Measurements from ENCODE around the gene ELK1. TPM values are rescaled to one million over a fixed set of nuclear protein-coding genes. Genes with fewer than 3 reads are reported as not detected.
A peak's percentile ranks its signal among the peaks of the same experiment; 100 is the strongest.

Gene ELK1
- total RNA-seq, 2 experiments from 2014 or later, result 67.6 to 73.2 TPM

DNA sequence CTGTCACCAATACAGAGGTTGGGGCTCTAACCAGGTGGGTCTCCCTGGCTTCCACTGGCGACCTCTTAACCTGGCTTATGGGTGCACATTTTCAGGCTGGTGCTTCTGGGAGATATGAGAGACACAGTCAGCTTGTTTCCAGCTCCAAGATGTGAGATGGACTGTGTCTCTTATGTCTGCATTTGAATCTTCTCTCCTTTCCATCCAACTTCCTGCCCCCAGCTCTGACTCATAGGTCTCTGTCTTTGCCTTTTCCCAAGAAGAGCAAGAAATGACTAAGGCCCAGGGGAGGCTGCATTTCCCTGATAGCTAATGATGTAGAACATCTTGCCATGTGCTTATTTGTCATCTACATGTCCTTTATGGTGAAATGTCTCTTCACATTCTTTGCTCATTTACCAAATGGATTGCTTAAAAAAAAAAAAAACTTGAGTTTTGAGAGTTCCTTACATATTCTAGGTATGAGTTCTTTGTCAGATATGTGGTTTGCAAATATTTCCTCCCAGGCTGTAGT is 11.8 kb upstream of the ELK1 start:
- peak; percentile 21 for ATAC-seq
- CTCF ChIA-PET, result interaction anchor here (0.7 to 1.2 kb wide), 2 partner anchors 18 to 37 kb away, joined by 4 read pairs; no protein-coding TSS in a partner anchor
- Mint-ChIP-seq H3K36me3 (ENCODE audit: low read depth) (peaks cover 14% of the 10 kb centered on the region), H3K27ac (peak overlapping the region; percentile 96), H3K4me1 (ENCODE audit: low read depth) (peaks cover 29% of the 10 kb centered on the region), H3K9me3 (peaks cover 3% of the 10 kb centered on the region), H3K27me3 (no peaks in the 10 kb centered on the region), H3K4me3 (peak overlapping the region; percentile 12)
- POLR2A ChIA-PET, result interaction anchor here (2.6 kb wide), 1 partner anchor 13 kb away, joined by 6 read pairs; no protein-coding TSS in a partner anchor
- DNase-seq, result peak; percentile 73
- intact Hi-C loops (cut with micrococcal nuclease), result no loop called here
- TF ChIP-seq CTCF (IDR thresholded peaks at IDR 0.05), result no peak

DNA sequence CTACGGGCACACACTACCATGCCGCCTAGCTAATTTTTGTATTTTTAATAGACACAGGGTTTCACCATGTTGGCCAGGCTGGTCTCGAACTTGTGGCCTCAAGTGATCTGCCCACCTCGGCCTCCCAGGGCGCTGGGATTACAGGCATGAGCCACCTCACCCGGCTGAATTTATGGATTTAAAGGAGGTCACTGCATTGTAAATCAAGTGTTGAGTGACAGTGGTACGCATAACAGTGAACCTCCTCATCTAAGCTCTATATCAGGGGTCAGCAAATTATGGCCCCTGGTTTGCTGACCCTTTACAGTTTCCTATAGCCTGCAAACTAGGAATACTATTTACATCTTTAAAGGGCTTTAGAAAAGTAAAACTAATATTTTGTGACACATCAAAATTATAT is 11.2 kb upstream of the ELK1 start:
- ChIA-PET CTCF (no interaction called here), POLR2A (interaction anchor here (0.6 to 2.6 kb wide), 2 partner anchors 13 to 182 kb away, joined by 3 to 6 read pairs; no protein-coding TSS in a partner anchor)
- intact Hi-C loops (cut with micrococcal nuclease), result no loop called here
- no peak overlapping the region for H3K27ac Mint-ChIP-seq
- no peak overlapping the region for H3K4me3 Mint-ChIP-seq
- peaks cover 21% of the 10 kb centered on the region for H3K36me3 Mint-ChIP-seq (ENCODE audit: low read depth)
- DNase-seq (no peak), ATAC-seq (no peak)
- H3K27me3 Mint-ChIP-seq, result no peaks in the 10 kb centered on the region
- peaks cover 3% of the 10 kb centered on the region for H3K9me3 Mint-ChIP-seq
- peaks cover 35% of the 10 kb centered on the region for H3K4me1 Mint-ChIP-seq (ENCODE audit: low read depth)
- no peak for TF ChIP-seq CTCF (IDR thresholded peaks at IDR 0.05)

- POLR2A ChIA-PET, result no interaction called here
- Mint-ChIP-seq H3K4me3 (peak overlapping the region; percentile 88), H3K36me3 (ENCODE audit: low read depth) (peaks cover 35% of the 10 kb centered on the region), H3K9me3 (peaks cover 3% of the 10 kb centered on the region), H3K27ac (peak overlapping the region; percentile 99), H3K4me1 (ENCODE audit: low read depth) (peaks cover 43% of the 10 kb centered on the region), H3K27me3 (no peaks in the 10 kb centered on the region)
- ATAC-seq (no peak), DNase-seq (no peak)
- intact Hi-C loops (cut with micrococcal nuclease), result no loop called here
- TF ChIP-seq CTCF (IDR thresholded peaks at IDR 0.05), result no peak
- CTCF ChIA-PET, result no interaction called here
Measured at GRCh38 chrX:47659421-47659726, 9.0 kb upstream of the ELK1 start.

DNA sequence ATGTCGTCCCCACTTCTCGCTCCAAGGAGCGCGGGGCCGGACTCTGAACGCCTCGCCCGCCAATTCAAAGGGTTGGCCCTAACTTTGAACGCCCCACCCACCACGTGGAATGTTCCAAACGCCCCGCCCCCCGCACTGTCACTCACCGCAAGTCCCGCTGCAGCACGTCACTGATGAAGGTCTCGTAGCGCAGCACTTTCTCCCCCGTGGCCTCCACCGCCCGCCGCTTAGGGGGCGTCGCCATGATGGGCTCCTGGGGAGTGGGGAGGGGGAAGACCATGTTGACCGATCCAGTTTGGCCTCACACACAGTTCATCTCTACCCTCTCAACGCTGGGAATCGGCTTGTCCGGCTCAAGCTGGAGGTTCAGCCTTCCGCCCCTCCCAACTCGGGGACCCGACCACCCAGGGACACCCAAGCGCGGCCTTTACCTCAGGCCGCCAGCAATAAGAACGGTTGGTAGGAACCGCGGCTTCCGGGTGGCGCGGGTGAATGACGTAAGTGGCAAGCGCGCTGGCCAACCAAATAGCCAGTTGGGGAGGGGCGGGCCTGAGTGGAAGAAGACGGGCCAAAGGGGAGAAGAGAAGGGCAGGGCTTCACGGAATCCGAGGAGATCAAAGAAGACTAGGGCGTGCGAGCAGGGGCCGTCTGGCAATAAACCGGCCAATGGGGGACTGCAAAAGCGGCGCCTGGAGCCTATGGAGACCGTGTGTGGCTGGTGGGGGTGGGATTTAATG is 8.5 kb upstream of the ELK1 start, which contains the start of gene UXT:
Gene UXT (minus strand): TSS at position 497 of the 737 bp plus-strand sequence. CDS start 253 bp downstream, at position 244.
- Mint-ChIP-seq H3K27me3 (no peaks in the 10 kb centered on the region), H3K9me3 (peaks cover 3% of the 10 kb centered on the region), H3K4me3 (peak within 1 kb of the TSS; percentile 88), H3K4me1 (ENCODE audit: low read depth) (peaks cover 43% of the 10 kb centered on the region), H3K36me3 (ENCODE audit: low read depth) (peaks cover 36% of the 10 kb centered on the region), H3K27ac (peak within 1 kb of the TSS; percentile 99)
- CTCF ChIA-PET, result no interaction called here
- POLR2A ChIA-PET, result no interaction called here
- ATAC-seq (peak; percentile 84), DNase-seq (peak; percentile 96)
- TF ChIP-seq CTCF (IDR thresholded peaks at IDR 0.05), result no peak
- intact Hi-C loops (cut with micrococcal nuclease), result no loop called here

DNA sequence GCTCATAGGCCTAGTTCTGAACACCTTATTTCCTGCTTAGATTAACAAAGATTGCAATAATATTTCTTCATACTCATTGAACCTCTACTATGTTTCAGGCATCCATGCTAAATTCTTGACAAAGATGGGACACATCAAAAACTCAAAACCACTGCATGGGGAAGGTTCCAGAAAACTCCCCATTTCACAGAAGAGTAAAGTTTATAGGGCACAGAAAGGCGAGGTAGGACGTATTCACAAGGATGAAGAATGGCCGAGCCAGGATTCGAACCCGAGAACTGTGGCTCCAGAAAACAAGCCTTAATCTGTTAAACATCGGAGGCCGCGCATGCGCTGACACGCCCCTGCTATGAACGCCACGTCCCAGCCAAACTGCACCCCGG is 7.9 kb upstream of the ELK1 start:
- Mint-ChIP-seq H3K36me3 (ENCODE audit: low read depth) (peaks cover 41% of the 10 kb centered on the region), H3K4me1 (ENCODE audit: low read depth) (peaks cover 45% of the 10 kb centered on the region), H3K9me3 (peaks cover 3% of the 10 kb centered on the region), H3K27ac (peak overlapping the region; percentile 99), H3K27me3 (no peaks in the 10 kb centered on the region), H3K4me3 (peak overlapping the region; percentile 88)
- CTCF ChIA-PET, result no interaction called here
- DNase-seq, result no peak
- POLR2A ChIA-PET, result no interaction called here
- intact Hi-C loops (cut with micrococcal nuclease), result no loop called here
- TF ChIP-seq CTCF (IDR thresholded peaks at IDR 0.05), result no peak
- no peak for ATAC-seq
